Measurements from ENCODE around the gene RAB3IL1.

- TF ChIP-seq CTCF (IDR thresholded peaks at IDR 0.05) (no peak), POLR2A (IDR thresholded peaks at IDR 0.05) (no peak)
These were observed 34.0 kb downstream of the RAB3IL1 start for GRCh38 chr11:61883327-61883726.

All from Peyer's patch (tissue), 4 donors.